ENCODE measurements around the gene RNF144A.

Gene RNF144A

GRCh38 chr2:7027411-7027810 is 110.2 kb downstream of the RNF144A start:
- DNase-seq, result no peak

- DNase-seq, result no peak
Measured at GRCh38 chr2:7027956-7028655, 110.9 kb downstream of the RNF144A start.

GRCh38 chr2:7028846-7029245 is 111.6 kb downstream of the RNF144A start:
- no peak for DNase-seq

- DNase-seq, result no peak
Measured at GRCh38 chr2:7029291-7030059, 112.3 kb downstream of the RNF144A start.

- DNase-seq, result no peak
Measured at GRCh38 chr2:7030810-7031209, 113.6 kb downstream of the RNF144A start.

- DNase-seq, result peak; percentile 99
Measured at GRCh38 chr2:7031547-7032245, 114.5 kb downstream of the RNF144A start.

GRCh38 chr2:7032371-7032770 is 115.2 kb downstream of the RNF144A start:
- DNase-seq, result no peak

- no peak for DNase-seq
Measured at GRCh38 chr2:7033136-7033960, 116.1 kb downstream of the RNF144A start.

- peak; percentile 13 for DNase-seq
Measured at GRCh38 chr2:7034303-7034702, 117.1 kb downstream of the RNF144A start.

GRCh38 chr2:7035884-7036283 is 118.7 kb downstream of the RNF144A start:
- no peak for DNase-seq

- DNase-seq, result peak; percentile 67
Measured at GRCh38 chr2:7037340-7038333, 120.4 kb downstream of the RNF144A start.

- no peak for DNase-seq
Measured at GRCh38 chr2:7040547-7040946, 123.3 kb downstream of the RNF144A start.

GRCh38 chr2:7041421-7041820 is 124.2 kb downstream of the RNF144A start:
- no peak for DNase-seq

GRCh38 chr2:7043690-7044089 is 126.5 kb downstream of the RNF144A start:
- no peak for DNase-seq

- no peak for DNase-seq
Measured at GRCh38 chr2:7044253-7045250, 127.3 kb downstream of the RNF144A start.

GRCh38 chr2:7045601-7046590 is 128.7 kb downstream of the RNF144A start:
- DNase-seq, result no peak

GRCh38 chr2:7047661-7048060 is 130.4 kb downstream of the RNF144A start:
- no peak for DNase-seq

GRCh38 chr2:7048762-7049294 is 131.6 kb downstream of the RNF144A start:
- DNase-seq, result no peak

- DNase-seq, result no peak
Measured at GRCh38 chr2:7052404-7052803, 135.2 kb downstream of the RNF144A start.

Measured in NCI-H774 (cell line).